HG03354 (cell line): ENCODE measurements around the gene ZC3H7B.

ENCODE experiments used
- ATAC-seq: cut with Tn5 transposase; IDR thresholded peaks from one replicate; pipeline ENCODE4 v1.9.1; 2021; ENCODE audit warnings: mild to moderate bottlenecking; ENCODE audit not compliant: unreplicated experiment, poor library complexity, severe bottlenecking

The ZC3H7B gene

DNA sequence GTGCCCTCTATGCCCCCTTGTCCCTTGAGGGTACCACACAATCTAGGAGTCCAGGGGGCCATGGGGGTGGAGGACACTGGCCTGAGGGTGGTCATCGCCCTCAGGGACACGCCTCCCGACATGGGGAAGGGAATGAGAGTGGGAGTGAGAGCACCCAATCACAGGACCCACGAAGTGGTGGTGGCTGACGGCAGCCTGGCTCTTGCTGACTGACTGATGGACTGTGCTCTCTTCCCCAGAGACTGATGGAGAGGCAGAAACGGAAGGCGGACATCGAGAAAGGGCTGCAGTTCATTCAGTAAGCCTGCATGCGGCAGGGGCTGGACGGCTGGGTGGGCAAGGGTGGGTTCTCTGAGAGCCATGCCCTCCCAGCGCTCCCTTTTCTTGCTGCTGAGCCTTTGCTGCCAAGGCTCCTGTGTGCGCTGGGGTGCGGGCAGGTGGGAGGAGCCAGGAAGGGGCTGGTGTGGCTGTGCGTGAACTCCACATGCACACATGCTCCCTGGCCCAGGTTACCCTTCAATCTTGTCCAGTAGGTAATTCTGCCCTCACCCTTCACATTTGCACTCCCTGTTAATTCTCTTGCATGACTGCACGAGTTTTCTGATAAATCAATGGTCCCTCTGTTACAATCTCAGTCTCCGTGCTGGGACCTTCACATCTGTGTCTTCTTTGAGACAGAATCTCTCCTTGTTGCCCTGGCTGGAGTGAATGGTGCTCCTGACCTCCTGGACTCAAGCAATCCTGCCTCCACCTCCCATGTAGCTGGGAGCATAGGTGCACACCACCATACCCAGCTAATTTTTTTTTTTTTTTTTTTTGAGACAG lies 19.3 kb downstream of the ZC3H7B start:
- ATAC-seq: no peak

DNA sequence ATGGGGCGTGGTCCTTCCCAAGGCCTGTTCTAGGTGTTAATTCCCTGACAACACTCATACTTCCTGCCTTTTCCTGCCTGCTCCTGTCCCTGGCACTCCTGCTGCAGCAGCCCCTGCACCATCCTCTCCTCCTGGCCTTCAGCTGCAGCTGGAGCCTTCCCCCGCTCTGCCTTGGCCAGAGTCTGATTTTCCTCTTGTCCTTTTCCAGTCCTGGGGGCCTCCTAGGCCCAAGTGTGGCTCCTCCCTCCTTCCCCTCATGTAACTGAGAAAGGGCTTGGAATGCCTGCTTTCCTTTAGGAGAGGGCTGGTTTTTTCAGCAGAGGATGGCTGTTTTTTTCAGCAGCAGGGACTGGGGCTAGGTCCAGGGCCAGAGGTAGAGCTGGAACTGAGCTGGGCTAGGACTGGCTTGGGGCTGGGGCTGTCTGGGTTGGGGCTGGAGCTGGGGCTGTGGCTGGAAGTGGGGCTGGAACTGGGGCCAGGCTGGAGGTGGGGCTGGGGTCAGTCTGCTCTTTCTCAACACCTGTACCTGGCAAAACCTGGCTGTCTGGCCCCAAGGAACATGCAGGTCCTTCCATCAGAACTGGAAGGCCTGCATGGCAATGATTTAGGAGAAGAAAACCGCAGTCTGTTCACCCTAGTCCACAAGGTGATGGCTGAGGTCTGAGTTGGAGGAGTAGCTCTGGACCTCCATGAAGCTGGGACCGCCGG lies 23.6 kb downstream of the ZC3H7B start:
- no peak for ATAC-seq

DNA sequence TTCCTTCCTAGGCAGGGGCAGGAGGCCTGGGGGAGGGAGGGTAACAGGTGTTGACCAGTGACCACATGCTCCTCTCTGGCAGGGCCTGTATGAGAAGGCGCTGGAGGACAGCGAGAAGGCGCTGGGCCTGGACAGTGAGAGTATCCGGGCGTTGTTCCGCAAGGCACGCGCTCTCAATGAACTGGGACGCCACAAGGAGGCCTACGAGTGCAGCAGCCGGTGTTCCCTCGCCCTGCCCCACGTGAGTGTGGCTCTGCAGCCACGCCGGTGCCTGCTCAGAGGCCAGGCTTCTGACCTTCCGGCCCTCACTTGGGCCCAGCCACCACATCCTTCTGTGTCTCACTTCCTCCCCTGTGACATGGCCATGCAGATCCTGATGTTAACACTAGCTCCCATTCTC lies 25.8 kb downstream of the ZC3H7B start:
- no peak for ATAC-seq

DNA sequence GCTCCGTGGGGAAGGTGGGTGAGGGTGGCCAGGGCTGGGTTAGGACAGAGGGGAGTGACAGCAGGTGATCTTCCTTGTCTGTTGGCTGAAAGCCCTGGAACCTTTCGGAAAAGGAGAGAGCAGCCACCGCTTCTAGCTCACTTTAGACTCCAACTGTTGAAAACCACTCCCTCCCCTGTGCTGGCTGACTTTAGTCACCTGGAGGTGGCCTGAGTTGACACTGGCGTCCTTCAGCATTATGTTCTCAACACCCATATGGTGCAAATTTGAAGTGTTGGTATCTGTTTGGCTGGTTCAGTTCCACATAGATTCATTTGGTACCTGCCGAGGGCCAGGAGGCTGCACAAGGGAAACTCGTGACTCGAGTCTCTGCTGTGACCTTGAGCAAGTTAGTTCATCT lies 28.8 kb downstream of the ZC3H7B start:
- no peak for ATAC-seq

DNA sequence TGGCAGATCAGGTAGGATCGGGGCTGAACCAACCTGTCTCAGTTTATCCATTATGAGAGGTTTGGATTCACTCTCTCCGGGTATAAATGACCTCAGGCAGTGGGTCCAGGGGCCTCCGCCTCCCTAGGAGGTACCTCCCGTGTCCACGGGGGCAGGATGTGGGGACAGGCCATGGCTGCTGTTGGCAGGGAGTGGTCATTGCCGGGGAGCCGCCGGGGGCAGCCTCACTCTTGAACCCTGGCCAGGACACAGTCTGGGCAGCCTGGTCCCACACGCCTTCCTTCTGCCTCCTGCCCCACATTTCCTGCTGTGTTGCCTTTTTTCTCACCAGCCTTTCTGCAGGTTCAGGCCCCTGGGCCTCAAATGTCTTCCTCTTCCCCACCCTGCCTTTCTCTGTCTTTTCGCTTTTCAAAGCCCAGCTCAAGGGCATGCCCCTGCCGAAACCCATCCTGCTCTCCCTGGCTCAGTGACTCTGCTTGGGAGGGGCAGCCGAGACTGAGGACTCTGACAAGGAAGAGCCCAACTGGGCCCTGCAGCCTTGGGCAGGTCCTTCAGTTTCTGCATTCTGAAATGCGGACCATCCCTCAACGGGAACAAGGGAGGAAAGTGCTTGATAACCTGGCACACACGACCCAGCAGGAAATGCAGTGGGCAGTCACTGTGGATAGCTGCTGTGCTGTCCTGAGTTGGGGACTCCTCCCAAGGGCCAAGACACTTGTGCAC lies 31.1 kb downstream of the ZC3H7B start:
- ATAC-seq: no peak

DNA sequence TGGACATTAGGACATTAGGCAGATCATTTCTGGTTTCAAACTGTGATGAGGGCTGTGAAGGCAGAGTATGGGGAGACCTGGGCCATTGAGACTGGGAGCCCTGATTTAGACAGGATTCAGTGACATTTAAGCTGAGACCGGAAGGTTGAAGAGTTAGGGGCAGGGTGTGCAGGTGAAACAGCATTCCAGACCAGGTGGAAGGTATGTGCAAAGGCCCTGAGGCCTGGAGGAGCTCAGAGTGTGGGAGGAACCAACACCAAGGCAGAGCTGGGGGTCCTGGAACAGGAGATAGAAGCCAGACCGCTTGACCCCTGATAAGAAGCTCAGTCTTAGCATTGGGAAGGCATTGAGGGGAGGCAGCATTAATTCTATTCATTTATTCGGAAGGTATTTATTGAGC lies 32.5 kb downstream of the ZC3H7B start:
- ATAC-seq: no peak

DNA sequence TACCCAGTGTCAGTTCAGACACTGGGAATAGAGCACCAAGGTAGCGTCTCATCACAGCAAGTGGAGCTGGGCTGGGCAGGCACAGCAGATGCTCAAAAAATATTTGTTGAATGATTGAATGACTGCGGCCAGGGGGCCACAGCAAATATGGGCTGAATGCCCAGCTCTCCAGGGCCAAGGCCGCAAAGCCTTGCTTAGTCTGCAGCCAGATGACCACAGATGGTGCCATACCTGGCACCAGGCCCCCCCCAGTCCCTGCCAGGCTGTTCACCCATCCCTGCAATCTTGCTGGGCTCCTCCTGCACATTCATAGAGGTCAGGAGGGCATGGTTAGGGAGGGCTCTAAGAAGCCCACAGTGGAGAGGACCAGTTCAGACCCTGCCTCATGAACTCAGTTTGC lies 32.9 kb downstream of the ZC3H7B start:
- no peak for ATAC-seq

DNA sequence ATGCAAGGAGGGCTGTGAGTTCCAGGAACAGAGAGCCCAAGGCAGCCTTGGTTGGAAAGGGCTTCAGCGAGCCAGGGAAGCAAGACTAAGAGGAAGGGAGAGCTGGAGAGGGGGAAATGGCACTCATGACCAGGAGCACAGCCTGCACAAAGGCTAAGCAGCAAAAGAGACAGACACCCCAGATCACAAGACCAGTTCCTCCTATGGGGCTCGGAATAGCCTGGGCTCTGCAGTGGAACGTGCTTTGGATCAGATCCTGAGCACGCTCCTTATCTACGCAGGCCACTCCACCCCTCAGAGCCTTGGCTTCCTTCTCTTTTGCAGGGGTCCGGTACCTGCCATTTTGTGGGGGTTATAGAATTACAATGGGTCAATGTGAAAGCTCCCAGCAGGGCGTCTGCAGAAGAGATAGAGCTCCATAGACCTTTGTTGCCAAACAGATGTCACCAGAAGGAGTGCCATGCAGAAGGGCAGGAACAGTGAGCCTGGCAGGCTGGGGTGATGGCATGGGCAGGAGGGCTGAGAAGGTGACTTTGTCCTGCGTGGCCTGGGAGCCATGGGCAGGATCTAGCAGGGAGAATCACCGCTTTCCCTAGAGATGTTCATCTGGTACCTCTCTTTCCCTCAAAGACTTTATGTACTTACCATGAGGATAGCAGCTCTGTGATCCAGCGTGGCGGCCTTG lies 33.8 kb downstream of the ZC3H7B start:
- no peak for ATAC-seq

DNA sequence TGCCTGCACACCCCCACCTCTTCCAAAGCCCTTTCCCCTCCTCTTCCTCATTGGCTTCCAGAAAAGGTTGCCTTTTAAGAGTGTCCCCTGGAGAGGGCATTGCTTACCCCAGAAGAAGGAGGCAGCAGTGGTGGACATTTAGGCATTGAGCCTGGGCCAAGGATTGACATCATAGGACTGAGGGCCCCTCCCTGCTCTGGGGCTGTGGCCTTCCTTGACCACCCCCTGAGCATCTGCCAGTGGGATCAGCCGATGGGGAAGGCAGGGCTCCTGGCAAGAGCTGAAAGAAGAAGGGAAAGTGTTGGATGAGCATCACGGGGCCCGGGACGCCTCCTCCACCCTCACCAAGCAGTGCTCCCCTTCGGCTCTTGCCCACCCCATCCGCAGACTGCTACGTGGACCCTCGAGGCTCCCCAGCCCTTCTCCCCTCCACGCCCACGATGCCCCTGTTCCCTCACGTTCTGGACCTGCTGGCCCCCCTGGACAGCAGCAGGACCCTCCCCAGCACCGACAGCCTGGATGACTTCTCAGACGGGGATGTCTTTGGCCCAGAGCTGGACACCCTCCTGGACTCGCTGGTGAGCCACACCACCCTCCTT lies 37.4 kb downstream of the ZC3H7B start:
- no peak for ATAC-seq

DNA sequence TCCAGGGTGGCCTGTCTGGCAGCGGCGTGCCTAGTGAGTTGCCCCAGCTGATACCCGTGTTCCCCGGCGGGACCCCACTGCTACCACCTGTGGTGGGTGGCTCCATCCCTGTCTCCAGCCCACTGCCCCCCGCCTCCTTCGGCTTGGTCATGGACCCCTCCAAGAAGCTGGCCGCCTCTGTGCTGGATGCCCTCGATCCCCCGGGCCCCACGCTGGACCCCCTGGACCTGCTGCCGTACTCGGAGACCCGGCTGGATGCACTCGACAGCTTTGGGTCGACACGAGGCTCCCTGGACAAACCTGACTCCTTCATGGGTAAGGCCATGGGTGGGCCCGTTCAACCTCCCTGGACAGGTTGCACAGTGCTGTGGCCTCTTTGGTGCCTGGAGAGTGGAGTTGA lies 38.5 kb downstream of the ZC3H7B start:
- no peak for ATAC-seq

DNA sequence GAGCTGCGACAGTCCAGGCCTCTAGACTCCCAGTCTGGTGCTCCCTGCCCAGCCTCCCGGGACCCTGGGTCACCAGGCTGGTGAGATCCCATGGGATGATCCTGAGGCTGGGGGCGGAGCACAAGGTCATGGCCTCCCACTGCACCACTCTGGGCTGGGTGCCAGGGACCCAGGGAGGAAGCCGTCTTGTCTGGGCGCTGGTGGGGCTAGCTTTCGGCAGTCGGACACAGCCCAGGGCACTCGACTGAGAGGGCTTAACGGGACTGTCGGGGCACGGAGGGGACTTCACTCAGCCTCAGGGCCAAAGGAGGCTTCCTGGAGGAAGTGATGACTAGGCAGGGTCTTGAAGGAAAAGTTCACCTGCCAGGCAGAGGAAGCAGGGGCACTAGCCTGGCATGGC lies 39.0 kb downstream of the ZC3H7B start:
- ATAC-seq: no peak

DNA sequence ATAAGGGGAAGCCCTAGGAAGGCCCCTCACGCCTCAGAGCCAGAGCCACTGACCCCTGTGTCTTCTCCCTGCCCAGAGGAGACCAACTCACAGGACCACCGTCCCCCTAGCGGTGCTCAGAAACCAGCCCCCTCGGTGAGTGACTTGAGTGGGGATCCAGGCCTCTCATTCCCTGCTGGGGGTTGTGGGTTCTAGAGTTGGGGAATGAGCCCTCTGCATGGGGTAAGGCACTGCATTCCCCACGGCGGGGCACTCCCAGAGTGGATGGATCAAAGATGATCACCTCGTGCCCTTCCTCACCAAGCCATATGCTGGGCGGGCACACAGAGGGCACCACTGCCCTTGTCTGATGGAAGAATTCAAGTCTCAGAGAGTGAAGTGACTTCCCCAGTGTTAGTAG lies 39.7 kb downstream of the ZC3H7B start:
- ATAC-seq: no peak

DNA sequence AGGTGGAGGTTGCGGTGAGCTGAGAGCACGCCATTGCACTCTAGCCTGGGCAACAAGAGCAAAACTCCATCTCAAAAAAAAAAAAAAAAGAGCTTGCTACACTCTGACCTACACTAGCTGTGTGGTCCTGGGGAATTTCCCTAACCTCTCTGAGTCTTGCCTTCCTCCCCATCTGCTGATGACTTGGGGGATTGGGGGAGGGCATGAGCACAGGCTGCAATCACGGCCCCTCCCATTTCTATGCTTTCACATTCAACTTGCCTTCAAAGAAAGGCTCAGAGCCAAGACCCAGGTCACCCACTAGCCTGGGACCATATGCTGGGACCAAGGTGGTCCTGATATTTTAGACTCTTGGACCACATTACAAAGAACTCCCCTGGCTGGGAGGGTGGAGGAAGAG lies 40.7 kb downstream of the ZC3H7B start:
- no peak for ATAC-seq

DNA sequence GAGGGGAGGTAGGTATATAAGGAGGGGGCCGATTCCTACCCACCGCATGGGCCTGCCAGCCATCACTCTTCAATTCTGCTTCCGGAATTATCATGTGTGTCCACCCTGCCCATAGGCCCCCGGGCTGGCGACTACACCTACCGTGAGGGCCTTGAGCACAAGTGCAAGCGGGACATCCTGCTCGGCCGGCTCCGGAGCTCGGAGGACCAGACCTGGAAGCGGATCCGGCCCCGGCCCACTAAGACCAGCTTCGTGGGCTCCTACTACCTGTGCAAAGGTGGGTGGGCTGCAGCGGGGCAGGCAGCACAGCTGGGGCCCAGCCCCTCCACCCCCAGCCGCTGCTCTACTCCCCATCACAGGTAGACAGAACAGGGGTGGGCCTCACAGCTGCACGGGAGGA lies 42.0 kb downstream of the ZC3H7B start:
- no peak for ATAC-seq

DNA sequence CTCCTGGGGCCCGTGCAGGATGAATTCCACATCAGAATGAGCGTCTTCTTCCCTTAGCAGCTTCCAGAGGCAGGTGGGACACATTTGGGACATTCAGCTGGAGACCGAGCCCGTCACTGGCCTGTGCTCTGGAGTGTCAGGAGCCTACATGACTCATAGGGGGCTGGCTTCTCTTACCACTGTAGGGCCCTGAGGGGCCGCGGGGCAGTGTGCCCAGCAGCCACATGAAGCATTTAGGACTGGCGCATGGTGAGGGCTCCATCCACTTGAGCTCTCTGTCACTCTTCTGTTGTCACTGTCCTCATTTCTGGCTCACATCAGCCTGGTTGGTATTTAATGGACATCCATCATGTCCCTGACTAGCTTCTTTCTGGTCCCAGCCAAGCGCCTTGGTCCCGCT lies 42.4 kb downstream of the ZC3H7B start:
- ATAC-seq: no peak

DNA sequence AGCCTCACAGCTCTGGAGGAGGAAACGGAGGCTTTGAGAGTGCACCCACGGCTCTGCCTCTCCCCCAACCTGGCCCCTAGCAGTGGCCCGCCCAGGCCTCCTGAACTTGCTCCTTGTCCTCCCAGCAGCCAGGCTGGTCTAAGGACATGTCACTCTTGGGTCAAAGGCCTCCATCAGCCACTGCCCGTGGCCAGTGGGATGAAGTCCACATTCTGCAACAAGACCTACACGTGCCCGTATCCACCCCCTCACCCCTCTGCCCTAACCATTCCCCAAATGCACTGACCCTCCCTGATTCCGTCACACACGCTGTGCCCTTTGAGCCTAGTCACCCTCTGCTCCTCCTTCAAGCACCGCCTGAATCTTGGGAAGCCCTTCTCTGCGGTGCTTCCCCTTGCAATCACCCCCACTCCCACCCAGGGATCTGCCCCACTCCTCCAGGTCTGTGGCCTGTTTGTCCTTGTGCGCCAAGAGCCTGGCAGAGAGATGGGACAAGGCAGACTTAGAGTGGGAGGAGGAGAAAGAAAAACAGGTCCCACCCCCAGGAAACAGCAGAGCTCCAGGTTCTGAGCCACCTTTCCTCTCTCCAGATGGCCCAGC lies 43.0 kb downstream of the ZC3H7B start:
- ATAC-seq: no peak

DNA sequence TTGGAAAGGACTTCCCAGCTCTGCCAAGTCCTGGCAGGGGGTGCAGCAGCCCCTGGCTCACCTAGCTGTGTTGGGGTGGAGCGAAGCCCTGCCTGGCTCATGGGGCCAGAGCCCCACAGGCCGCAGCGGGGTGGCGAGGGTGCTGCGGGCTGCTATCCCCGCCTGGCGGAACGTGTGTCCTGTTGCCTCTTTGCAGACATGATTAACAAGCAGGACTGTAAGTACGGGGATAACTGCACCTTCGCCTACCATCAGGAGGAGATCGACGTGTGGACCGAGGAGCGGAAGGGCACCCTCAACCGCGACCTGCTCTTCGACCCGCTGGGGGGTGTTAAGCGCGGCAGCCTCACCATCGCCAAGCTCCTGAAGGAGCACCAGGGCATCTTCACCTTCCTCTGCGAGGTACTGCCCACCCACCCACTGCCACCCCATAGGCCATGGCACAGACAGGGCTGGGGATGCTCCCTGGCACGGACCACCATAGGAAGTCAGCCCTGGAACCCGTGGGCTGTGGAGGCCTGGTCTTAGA lies 44.5 kb downstream of the ZC3H7B start:
- ATAC-seq: no peak

DNA sequence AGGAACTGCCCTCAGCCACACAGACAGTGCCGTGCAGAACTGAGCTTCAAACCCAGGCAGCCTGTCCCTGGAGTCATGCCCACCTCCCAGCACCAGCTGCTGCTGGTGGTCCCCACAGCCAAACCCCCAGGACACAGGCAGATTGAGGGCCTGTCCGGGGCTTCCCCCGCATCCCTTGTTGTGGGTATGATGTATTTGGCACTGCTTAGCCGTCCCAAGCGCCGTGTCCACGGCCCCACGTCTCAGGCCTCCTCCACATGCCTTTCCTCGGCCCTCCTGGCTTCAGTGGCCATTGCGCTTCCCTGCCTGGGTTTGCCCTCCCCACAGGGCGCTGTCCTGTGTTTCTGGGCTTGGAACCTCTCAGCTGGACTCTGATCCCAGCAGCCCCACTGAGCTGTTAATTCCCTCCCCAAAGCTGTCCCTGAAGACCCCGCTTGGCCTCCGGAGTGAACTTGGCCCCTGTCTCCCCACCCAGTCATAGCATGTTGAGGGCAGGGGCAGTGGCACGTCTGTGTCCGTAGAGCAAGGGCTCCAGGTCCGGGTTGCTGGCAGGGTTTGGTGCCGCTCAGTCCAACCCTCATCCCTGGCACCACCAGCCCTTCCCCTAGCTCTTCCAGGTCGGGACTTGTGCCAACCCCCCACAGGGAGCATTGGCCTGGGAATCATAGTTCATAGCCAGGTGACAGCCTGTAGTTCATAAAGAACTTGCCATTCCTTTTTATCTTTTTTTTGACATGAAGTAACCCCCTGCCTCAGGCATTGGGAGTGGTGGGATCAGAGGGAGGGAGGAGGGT lies 45.9 kb downstream of the ZC3H7B start:
- no peak for ATAC-seq
